ENCODE measurements around the gene NUCKS1.

DNA sequence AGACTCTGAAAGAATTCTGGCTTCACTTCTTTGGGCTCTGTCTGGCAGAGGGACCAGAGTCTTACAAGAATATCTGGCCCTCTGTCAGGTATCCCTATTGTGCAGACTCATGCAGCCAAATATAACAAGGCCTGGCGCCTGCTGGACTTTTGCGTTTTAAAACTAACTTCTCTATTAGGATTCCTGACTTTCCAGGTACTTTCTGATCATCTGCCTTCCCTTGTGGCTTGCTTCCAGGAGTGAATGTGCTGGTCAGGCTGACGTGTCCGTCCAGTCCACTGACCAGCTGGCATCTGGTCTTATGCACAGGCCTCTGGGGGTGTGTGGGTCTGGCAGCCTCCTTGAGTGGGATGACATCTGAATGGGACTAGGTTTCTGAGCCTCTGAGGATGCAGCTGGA, 33.9 kb upstream of the NUCKS1 start:
- TF ChIP-seq, protein P1, sequence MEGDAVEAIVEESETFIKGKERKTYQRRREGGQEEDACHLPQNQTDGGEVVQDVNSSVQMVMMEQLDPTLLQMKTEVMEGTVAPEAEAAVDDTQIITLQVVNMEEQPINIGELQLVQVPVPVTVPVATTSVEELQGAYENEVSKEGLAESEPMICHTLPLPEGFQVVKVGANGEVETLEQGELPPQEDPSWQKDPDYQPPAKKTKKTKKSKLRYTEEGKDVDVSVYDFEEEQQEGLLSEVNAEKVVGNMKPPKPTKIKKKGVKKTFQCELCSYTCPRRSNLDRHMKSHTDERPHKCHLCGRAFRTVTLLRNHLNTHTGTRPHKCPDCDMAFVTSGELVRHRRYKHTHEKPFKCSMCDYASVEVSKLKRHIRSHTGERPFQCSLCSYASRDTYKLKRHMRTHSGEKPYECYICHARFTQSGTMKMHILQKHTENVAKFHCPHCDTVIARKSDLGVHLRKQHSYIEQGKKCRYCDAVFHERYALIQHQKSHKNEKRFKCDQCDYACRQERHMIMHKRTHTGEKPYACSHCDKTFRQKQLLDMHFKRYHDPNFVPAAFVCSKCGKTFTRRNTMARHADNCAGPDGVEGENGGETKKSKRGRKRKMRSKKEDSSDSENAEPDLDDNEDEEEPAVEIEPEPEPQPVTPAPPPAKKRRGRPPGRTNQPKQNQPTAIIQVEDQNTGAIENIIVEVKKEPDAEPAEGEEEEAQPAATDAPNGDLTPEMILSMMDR (conservative IDR thresholded peaks at IDR 0.05 in 1 of 2, IDR thresholded peaks at IDR 0.05 in 1 of 2; ENCODE audit: extremely low read depth in 1 of 2, insufficient read depth in 1 of 2, low read depth in 1 of 2, low read length in 2 of 2), result no peak
- TF ChIP-seq EZH2 (IDR thresholded peaks at IDR 0.05; ENCODE audit: borderline replicate concordance, low read length), result no peak
